ENCODE measurements around the gene SCYGR3. TPM values are rescaled to one million over a fixed set of nuclear protein-coding genes. Genes with fewer than 3 reads are reported as not detected.

The SCYGR3 gene
- total RNA-seq, 2 experiments from 2014 or later: not detected

DNA sequence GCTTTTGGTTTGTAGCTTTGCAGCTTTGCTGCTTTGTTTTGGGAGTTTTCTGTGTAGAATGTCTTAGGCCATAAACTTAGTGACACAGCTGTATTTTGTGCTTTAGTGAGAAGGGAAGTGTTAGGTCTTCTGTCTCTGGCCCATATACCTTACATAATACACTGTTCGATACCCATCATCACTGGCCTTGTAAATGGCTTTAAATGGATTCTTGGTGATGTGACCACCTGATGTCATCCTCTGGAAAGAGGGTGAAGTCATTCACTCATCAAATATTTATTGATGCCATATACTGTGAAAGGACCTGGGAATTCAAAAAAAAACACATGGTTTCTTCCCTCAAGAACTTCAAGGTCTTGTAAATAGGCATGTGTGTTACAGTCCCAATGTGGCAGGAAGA is 34.8 kb downstream of the SCYGR3 start:
- CTCF ChIA-PET: no interaction called here
- Mint-ChIP-seq H3K4me3 (no peak overlapping the region), H3K27me3 (peaks cover 30% of the 10 kb centered on the region), H3K27ac (no peak overlapping the region), H3K4me1 (ENCODE audit: low read depth) (no peaks in the 10 kb centered on the region), H3K9me3 (peaks cover 9% of the 10 kb centered on the region), H3K36me3 (ENCODE audit: low read depth) (peaks cover 3% of the 10 kb centered on the region)
- no peak for ATAC-seq
- TF ChIP-seq, protein P1, sequence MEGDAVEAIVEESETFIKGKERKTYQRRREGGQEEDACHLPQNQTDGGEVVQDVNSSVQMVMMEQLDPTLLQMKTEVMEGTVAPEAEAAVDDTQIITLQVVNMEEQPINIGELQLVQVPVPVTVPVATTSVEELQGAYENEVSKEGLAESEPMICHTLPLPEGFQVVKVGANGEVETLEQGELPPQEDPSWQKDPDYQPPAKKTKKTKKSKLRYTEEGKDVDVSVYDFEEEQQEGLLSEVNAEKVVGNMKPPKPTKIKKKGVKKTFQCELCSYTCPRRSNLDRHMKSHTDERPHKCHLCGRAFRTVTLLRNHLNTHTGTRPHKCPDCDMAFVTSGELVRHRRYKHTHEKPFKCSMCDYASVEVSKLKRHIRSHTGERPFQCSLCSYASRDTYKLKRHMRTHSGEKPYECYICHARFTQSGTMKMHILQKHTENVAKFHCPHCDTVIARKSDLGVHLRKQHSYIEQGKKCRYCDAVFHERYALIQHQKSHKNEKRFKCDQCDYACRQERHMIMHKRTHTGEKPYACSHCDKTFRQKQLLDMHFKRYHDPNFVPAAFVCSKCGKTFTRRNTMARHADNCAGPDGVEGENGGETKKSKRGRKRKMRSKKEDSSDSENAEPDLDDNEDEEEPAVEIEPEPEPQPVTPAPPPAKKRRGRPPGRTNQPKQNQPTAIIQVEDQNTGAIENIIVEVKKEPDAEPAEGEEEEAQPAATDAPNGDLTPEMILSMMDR (IDR thresholded peaks at IDR 0.05): no peak
- DNase-seq: no peak
- POLR2A ChIA-PET: no interaction called here
- intact Hi-C loops (cut with micrococcal nuclease): loop anchor here (10.0 kb wide), 1 partner anchor 175 kb away; no protein-coding TSS in a partner anchor

DNA sequence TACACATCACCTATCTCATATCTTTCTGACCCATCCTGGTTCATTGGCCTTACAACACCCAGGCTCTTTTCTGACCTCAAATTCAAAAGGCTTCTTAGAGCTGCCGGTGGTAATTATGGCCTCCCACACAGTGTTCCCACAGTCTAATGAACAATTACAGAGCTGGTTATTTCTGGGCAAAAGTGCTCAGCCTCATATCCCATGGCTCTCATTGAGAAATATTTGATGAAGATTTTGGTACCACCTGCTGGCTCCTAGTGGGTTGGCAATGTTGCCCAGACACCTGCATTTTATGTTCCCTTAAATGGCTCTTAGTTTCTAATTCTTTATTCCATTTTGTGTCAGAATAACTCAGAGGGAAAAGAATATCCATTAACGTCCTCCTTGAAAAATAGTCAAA is 36.0 kb downstream of the SCYGR3 start:
- DNase-seq: no peak
- Mint-ChIP-seq H3K4me1 (ENCODE audit: low read depth) (no peaks in the 10 kb centered on the region), H3K36me3 (ENCODE audit: low read depth) (peaks cover 3% of the 10 kb centered on the region), H3K27me3 (peaks cover 26% of the 10 kb centered on the region), H3K27ac (no peak overlapping the region), H3K4me3 (no peak overlapping the region), H3K9me3 (peaks cover 8% of the 10 kb centered on the region)
- no peak for ATAC-seq
- TF ChIP-seq, protein P1 (IDR thresholded peaks at IDR 0.05): no peak
- ChIA-PET CTCF (no interaction called here), POLR2A (interaction anchor here (1.0 kb wide), 1 partner anchor 168 kb away, joined by 3 read pairs; no protein-coding TSS in a partner anchor)
- intact Hi-C loops (cut with micrococcal nuclease): loop anchor here (10.0 kb wide), 1 partner anchor 174 kb away; no protein-coding TSS in a partner anchor

DNA sequence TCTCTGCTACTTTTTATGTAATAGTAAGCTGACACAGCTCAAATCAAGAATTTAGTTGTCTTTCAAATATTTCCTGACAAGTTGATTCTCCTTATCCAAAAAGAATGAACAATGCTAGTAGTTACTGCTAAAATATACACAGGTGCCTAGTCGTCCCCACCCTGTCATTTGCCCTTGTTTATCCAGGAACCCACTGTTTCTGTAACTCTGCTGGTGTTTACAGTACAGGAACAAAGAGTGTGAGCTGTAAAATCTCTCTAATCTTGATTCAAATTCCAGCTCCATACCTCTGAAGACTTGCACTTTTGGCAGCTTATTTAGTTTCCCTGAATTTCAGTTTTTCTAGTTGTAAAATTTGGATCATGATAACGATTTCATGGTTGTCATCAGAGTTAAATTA is 37.1 kb downstream of the SCYGR3 start:
- no peak overlapping the region for H3K4me3 Mint-ChIP-seq

DNA sequence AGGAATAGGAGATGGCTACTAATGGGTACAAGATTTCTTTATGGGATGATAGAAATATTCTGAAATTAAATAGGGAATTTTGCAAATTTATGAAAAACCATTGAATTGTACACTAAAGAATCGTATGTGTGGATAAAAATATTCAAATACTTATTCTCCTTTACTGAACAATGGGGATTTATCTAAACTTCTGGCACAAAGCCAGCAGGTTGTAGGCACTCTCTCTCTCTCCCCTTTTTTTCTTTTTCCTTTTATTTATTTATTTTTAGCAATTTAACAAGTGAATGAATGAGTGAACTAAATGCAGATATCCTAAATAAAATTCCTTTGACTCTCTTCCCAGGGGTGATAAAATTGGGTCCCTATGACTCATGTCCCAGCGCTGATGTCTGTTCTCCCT is 37.8 kb downstream of the SCYGR3 start:
- Mint-ChIP-seq H3K27me3 (peaks cover 21% of the 10 kb centered on the region), H3K27ac (no peak overlapping the region), H3K36me3 (ENCODE audit: low read depth) (no peaks in the 10 kb centered on the region), H3K4me1 (ENCODE audit: low read depth) (no peaks in the 10 kb centered on the region), H3K4me3 (no peak overlapping the region), H3K9me3 (no peaks in the 10 kb centered on the region)
- ATAC-seq (no peak), DNase-seq (no peak)
- intact Hi-C loops (cut with micrococcal nuclease): loop anchor here (10.0 kb wide), 1 partner anchor 172 kb away; no protein-coding TSS in a partner anchor
- CTCF ChIA-PET: no interaction called here
- TF ChIP-seq, protein P1 (IDR thresholded peaks at IDR 0.05): no peak
- POLR2A ChIA-PET: no interaction called here

More for the DNA sequence above, 37.1 kb downstream of the SCYGR3 start:
- intact Hi-C loops (cut with micrococcal nuclease): loop anchor here (10.0 kb wide), 1 partner anchor 173 kb away; no protein-coding TSS in a partner anchor
- Mint-ChIP-seq H3K27ac (no peak overlapping the region), H3K27me3 (peaks cover 24% of the 10 kb centered on the region), H3K36me3 (ENCODE audit: low read depth) (peaks cover 2% of the 10 kb centered on the region), H3K9me3 (peaks cover 2% of the 10 kb centered on the region), H3K4me1 (ENCODE audit: low read depth) (no peaks in the 10 kb centered on the region)
- POLR2A ChIA-PET: no interaction called here
- DNase-seq (no peak), ATAC-seq (no peak)
- TF ChIP-seq, protein P1 (IDR thresholded peaks at IDR 0.05): no peak
- CTCF ChIA-PET: no interaction called here

DNA sequence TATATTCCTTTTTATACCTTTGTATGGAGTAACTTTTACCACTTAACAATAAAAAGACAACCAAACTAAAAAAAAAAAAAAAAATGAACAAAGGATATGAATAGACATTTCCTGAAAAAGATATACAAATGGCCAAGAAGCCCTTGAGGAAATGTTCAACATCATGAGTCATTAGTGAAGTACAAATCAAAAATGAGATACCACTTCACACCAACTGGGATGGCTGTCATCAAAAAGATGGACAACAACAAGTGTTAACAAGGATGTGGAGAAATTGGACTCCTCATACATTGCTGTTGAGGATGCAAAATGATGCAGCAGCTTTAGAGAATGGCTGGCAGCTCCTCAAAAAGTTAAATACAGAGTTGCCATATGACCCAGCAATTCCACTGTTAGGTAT is 38.5 kb downstream of the SCYGR3 start:
- ChIA-PET CTCF (no interaction called here), POLR2A (no interaction called here)
- no peak for DNase-seq
- no peak overlapping the region for H3K4me3 Mint-ChIP-seq
- no peaks in the 10 kb centered on the region for H3K4me1 Mint-ChIP-seq (ENCODE audit: low read depth)
- TF ChIP-seq, protein P1 (IDR thresholded peaks at IDR 0.05): no peak
- H3K9me3 Mint-ChIP-seq: no peaks in the 10 kb centered on the region
- intact Hi-C loops (cut with micrococcal nuclease): loop anchor here (10.0 kb wide), 1 partner anchor 171 kb away; no protein-coding TSS in a partner anchor
- H3K27ac Mint-ChIP-seq: no peak overlapping the region
- ATAC-seq: no peak
- H3K27me3 Mint-ChIP-seq: peaks cover 19% of the 10 kb centered on the region
- no peaks in the 10 kb centered on the region for H3K36me3 Mint-ChIP-seq (ENCODE audit: low read depth)
